Middle frontal gyrus (tissue), 1 donor: ENCODE measurements around the gene MARS1.
"Not testable (repeated sequence)": the region's sequence is repeated elsewhere in the genome, so short reads cannot be mapped to it uniquely, and the experiment has no call there.

Experiments
- DNase-seq: peaks from one replicate; pipeline ENCODE4 v3.0.0-alpha.2; 2015; ENCODE audit warnings: low spot score; ENCODE audit errors: extremely low spot score

The MARS1 gene

GRCh38 chr12:57549909-57550640, 62.2 kb downstream of the MARS1 start, which contains the start of gene KIF5A:
Gene KIF5A, plus strand, starts transcription at chr12:57550044. Its CDS starts 228 bp downstream, at chr12:57550272.
- peak; percentile 42 for DNase-seq

GRCh38 chr12:57550641-57551549, 63.0 kb downstream of the MARS1 start:
- no peak for DNase-seq

- DNase-seq, result no peak
These were observed 63.9 kb downstream of the MARS1 start for GRCh38 chr12:57551637-57552305.

- no peak for DNase-seq
These were observed 64.4 kb downstream of the MARS1 start for GRCh38 chr12:57552306-57552651.

GRCh38 chr12:57552835-57553313, 65.0 kb downstream of the MARS1 start:
- DNase-seq, result no peak

GRCh38 chr12:57553343-57554202, 65.7 kb downstream of the MARS1 start:
- no peak for DNase-seq

- DNase-seq, result no peak
These were observed 66.6 kb downstream of the MARS1 start for GRCh38 chr12:57554453-57554852.

- no peak for DNase-seq
These were observed 67.0 kb downstream of the MARS1 start for GRCh38 chr12:57554897-57555296.

GRCh38 chr12:57558864-57559263, 71.0 kb downstream of the MARS1 start:
- DNase-seq, result no peak

- DNase-seq, result no peak
These were observed 72.6 kb downstream of the MARS1 start for GRCh38 chr12:57560516-57560915.

- DNase-seq, result not testable (repeated sequence)
These were observed 73.2 kb downstream of the MARS1 start for GRCh38 chr12:57561117-57561516.

GRCh38 chr12:57563358-57563757, 75.5 kb downstream of the MARS1 start:
- DNase-seq, result no peak

- no peak for DNase-seq
These were observed 76.4 kb downstream of the MARS1 start for GRCh38 chr12:57564178-57564740.
